Astrocyte of the cerebellum (primary cell): ENCODE measurements around the gene COMP.

Source experiments
- DNase-seq: peaks from one replicate; pipeline ENCODE4 v3.0.0-alpha.2; 2011; ENCODE audit warnings: low read depth
- H3K4me3 ChIP-seq: 2 replicates; pipeline ENCODE4 v1.5.1; 2011; ENCODE audit warnings: mild to moderate bottlenecking, low read depth, low read length, moderate library complexity
- CTCF ChIP-seq: IDR thresholded peaks from 2 replicates; pipeline ENCODE4 v1.5.1; 2012; ENCODE audit warnings: low read length, low read depth, moderate library complexity, mild to moderate bottlenecking; ENCODE audit errors: missing control alignments
- in situ Hi-C: cut with HindIII; loops from 2 replicates; pipeline ENCODE4 v1.10.0; 2017; ENCODE audit warnings: low sequenced_read_pairs

COMP gene

GRCh38 chr19:18770663-18771327 lies 20.3 kb downstream of the COMP start:
- no peak for DNase-seq
- in situ Hi-C loops: no loop called here
- no peak overlapping the region for H3K4me3 ChIP-seq
- TF ChIP-seq CTCF: no peak

GRCh38 chr19:18769989-18770528 lies 21.0 kb downstream of the COMP start:
- no peak for TF ChIP-seq CTCF
- in situ Hi-C loops: no loop called here
- H3K4me3 ChIP-seq: no peak overlapping the region
- no peak for DNase-seq

- no peak for TF ChIP-seq CTCF
- in situ Hi-C loops: no loop called here
- DNase-seq: no peak
- no peak overlapping the region for H3K4me3 ChIP-seq
Observed at GRCh38 chr19:18768997-18769891, 21.9 kb downstream of the COMP start.

- no peak for DNase-seq
- no peak overlapping the region for H3K4me3 ChIP-seq
- no peak for TF ChIP-seq CTCF
- in situ Hi-C loops: no loop called here
Observed at GRCh38 chr19:18768046-18768771, 22.9 kb downstream of the COMP start.

GRCh38 chr19:18765224-18765623 lies 25.9 kb downstream of the COMP start:
- no peak overlapping the region for H3K4me3 ChIP-seq
- TF ChIP-seq CTCF: no peak
- no peak for DNase-seq
- in situ Hi-C loops: no loop called here

- in situ Hi-C loops: no loop called here
- no peak overlapping the region for H3K4me3 ChIP-seq
- DNase-seq: no peak
- TF ChIP-seq CTCF: no peak
Observed at GRCh38 chr19:18764591-18765051, 26.5 kb downstream of the COMP start.
